RPMI7951 (cell line): ENCODE results near the gene KIF1C. TPM values are rescaled to one million over a fixed set of nuclear protein-coding genes. Genes with fewer than 3 reads are reported as not detected.
"Not testable (repeated sequence)": the region's sequence is repeated elsewhere in the genome, so short reads cannot be mapped to it uniquely, and the experiment has no call there.

Source experiments
- DNase-seq: peaks from one replicate; pipeline ENCODE4 v3.0.0-alpha.2; 2012; ENCODE audit warnings: low read depth
- total RNA-seq: library from RNA; depleted of rRNA; stranded (reverse); fragments of >200 nt; shearing (Covaris generic); gene quantifications from 2 replicates; pipeline ENCODE4 v1.2.3, GENCODE V29; 2014

The KIF1C gene
- total RNA-seq, 1 experiment from 2014 or later: 21.4 TPM

GRCh38 chr17:5002121-5002788, 4.5 kb downstream of the KIF1C start:
- DNase-seq: no peak

GRCh38 chr17:5003214-5003867, 5.6 kb downstream of the KIF1C start:
- DNase-seq: no peak

GRCh38 chr17:5011928-5012327, 14.2 kb downstream of the KIF1C start:
- peak; percentile 11 for DNase-seq

DNA sequence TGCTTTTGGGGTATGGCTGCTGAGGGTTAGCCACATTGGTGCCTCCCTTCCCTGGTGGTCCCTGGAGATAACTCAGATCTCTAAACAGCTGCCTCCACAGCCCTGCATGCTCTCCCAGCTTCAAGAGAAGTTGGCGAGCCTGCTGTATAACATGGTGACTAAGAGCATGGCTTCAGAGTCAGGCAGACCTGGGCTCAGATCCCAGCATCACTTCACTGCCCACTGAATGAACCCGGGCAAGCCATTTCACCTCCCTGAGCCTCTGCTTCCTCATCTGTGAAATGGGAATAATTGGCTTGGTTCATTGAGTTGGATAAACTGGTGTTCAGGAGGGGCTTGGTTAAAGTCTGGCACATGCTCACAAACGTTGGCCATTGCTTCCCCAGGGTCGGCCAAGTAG, 16.6 kb downstream of the KIF1C start:
- no peak for DNase-seq

- DNase-seq: no peak
These were observed 21.8 kb downstream of the KIF1C start for GRCh38 chr17:5019475-5019956.

- no peak for DNase-seq
These were observed 22.8 kb downstream of the KIF1C start for GRCh38 chr17:5020502-5021023.

DNA sequence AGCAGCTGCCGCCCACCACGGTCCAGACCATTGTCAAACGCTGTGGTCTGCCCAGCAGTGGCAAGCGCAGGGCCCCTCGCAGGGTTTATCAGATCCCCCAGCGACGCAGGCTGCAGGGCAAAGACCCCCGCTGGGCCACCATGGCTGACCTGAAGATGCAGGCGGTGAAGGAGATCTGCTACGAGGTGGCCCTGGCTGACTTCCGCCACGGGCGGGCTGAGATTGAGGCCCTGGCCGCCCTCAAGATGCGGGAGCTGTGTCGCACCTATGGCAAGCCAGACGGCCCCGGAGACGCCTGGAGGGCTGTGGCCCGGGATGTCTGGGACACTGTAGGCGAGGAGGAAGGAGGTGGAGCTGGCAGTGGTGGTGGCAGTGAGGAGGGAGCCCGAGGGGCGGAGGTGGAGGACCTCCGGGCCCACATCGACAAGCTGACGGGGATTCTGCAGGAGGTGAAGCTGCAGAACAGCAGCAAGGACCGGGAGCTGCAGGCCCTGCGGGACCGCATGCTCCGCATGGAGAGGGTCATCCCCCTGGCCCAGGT, 24.5 kb downstream of the KIF1C start:
- no peak for DNase-seq

DNA sequence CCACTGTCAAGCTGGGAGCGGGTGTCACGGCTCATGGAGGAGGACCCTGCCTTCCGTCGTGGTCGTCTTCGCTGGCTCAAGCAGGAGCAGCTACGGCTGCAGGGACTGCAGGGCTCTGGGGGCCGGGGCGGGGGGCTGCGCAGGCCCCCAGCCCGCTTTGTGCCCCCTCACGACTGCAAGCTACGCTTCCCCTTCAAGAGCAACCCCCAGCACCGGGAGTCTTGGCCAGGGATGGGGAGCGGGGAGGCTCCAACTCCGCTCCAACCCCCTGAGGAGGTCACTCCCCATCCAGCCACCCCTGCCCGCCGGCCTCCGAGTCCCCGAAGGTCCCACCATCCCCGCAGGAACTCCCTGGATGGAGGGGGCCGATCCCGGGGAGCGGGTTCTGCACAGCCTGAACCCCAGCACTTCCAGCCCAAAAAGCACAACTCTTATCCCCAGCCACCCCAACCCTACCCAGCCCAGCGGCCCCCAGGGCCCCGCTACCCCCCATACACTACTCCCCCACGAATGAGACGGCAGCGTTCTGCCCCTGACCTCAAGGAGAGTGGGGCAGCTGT, 25.9 kb downstream of the KIF1C start:
- no peak for DNase-seq

DNA sequence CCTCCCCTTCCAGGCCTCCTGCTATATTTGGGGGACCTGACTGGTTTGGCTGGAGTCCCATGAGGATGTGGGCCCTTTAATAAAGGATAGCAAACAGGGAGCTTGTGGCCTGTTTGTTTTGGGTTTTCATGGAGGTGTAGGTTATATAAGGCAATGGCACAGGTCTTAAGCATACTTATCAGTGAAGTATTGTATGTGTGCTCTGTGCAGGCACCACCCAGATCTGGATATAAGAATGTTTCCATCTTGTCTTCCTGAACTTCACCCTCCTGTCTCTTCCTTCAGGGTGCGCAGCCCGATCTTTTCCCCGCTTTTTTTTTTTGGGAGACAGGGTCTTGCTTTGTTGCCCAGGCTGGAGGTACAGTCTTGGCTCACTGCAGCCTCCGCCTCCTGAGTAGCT, 26.9 kb downstream of the KIF1C start:
- no peak for DNase-seq

DNA sequence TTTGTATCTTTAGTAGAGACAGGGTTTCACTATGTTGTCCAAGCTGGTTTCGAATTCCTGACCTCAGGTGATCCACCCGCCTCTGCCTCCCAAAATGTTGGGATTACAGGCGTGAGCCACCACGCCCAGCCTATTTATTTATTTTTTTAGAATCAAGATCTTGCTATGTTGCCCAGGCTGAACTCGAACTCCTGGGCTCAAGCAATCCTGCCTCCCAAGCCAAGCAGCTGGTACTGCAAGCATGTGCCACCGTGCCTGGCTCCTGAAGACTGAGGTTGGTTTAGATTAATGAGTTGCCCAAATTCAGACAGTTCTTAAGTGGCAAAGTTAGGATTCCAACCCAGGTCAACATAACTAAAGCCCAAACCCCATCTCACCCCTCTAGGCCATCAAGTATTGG, 29.5 kb downstream of the KIF1C start:
- DNase-seq: no peak

GRCh38 chr17:5027916-5028315, 30.2 kb downstream of the KIF1C start:
- no peak for DNase-seq

DNA sequence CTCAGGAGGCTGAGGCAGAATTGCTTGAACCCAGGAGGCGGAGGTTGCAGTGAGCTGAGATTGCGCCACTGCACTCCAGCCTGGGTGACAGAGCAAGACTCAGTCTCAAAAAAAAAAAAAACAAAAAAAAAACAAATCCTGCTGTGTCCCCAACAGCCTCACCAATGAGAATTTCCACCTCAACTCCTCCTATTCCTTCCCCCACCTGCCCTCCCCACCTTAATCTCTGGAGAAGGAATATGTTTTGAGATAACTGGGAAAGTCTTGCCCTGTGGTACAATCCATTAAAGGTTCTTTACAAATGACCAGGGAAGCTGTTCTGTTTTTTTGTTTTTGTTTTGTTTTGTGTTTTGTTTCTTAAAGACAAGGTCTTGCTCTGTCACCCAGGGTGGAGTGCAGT, 32.4 kb downstream of the KIF1C start:
- DNase-seq: not testable (repeated sequence)

DNA sequence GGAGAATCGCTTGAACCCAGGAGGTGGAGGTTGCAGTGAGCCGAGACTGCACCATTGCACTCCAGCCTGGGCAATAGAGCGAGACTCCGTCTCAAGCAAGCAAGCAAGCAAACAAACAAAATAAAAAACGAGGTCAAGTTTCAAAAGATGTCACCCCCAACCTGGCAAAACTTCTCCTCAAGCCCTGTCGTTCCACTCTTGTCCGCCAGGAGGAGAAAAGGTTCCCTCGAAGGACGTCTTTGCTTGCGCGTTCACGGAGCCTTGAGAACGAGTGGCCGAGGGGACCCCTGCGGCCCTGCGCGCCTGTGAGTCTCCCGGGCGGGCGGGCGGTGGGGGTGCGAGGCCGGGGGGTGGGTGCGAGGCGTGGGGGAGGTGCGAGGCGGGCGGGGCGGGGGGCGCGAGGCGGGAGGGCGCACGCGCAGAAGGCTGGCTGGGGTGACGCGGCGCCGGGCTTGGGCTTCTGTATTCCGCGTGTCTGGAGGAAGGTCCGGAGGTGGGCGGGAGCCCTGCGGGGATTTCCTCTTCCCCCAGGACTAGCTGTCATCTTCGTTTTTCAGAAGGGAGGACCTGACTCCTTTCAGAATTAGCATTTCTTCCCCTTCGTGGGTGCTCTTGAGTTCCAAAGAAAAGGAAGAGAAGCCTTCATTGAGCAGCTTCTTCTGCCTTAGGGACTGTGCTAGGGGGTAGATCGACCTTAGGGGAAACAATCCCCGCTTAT, 33.8 kb downstream of the KIF1C start:
- peak; percentile 66 for DNase-seq

- no peak for DNase-seq
These were observed 35.1 kb downstream of the KIF1C start for GRCh38 chr17:5032865-5033264.

- no peak for DNase-seq
These were observed 35.7 kb downstream of the KIF1C start for GRCh38 chr17:5033352-5034015.

DNA sequence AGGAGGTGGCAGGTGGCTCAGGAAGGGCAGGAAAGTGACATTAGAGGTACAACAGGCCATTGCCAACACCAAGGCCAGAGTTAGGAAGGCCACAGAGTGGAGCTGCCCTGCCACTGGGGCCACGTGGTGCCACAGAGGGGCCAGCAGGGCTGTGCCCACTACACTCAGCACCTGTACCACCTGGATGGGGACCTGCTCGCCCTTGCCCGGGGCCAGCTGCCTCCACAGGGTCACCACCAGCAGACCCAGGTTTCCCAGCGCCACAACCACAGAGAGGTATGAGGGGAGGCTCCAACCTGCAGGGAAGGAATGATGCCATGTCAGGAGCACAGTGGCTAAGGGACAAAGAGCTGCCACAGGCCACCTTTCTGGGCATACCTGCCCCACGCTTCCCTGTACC, 36.3 kb downstream of the KIF1C start:
- no peak for DNase-seq

GRCh38 chr17:5034651-5035050, 36.9 kb downstream of the KIF1C start:
- DNase-seq: no peak

- DNase-seq: no peak
These were observed 37.6 kb downstream of the KIF1C start, which contains the start of gene SLC52A1 for GRCh38 chr17:5035315-5035714. TSS of gene SLC52A1 (minus strand) at chr17:5035426. CDS start at chr17:5034606, 820 bp downstream.

- DNase-seq: no peak
These were observed 44.6 kb downstream of the KIF1C start for GRCh38 chr17:5042157-5043022.

- no peak for DNase-seq
These were observed 45.8 kb downstream of the KIF1C start for GRCh38 chr17:5043524-5043923.
